ENCODE results near the gene ZYG11B.
A peak's percentile ranks its signal among the peaks of the same experiment; 100 is the strongest.
"Not testable (repeated sequence)": the region's sequence is repeated elsewhere in the genome, so short reads cannot be mapped to it uniquely, and the experiment has no call there.

The ZYG11B gene

GRCh38 chr1:52707927-52708655 lies 18.2 kb upstream of the ZYG11B start:
- DNase-seq: no peak

GRCh38 chr1:52709016-52709415 lies 17.2 kb upstream of the ZYG11B start:
- DNase-seq: no peak

DNA sequence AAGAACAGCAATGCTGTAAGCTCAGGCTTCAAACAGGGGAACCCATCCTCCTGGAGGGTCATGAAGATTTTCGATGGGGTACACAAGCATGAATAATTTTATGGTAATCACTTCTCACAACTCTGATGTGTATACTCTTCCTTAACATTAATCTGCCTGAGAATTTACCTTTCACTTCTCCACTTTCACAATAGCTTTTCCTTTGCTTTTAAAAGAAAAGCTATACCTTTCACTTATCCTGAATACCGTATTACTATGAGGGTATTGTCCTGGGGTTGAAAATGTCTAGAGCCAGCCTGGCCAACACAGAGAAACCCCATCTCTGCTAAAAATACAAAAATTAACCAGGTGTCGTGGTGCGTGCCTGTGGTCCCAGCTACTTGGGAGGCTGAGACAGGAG lies 12.7 kb upstream of the ZYG11B start:
- no peak for DNase-seq

- DNase-seq: not testable (repeated sequence)
Measured at GRCh38 chr1:52715296-52715695, 11.0 kb upstream of the ZYG11B start.

DNA sequence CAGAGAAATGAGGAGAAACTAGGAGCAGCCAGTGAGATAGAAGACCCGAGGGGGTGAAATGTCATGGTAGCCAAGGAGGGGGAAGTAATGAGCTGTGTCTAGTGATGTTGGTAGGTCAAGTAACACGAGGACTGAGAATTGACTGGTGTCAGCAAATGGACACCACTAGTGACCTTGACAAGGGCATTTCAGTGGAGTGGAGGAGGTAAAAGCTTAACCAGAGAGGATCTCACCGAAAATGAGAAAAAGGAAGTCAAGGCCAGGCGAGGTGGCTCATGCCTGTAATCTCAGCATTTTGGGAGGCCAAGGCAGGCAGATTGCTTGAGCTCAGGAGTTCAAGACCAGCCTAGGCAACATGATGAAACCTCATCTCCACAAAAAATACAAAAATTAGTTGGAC lies 3.0 kb upstream of the ZYG11B start:
- DNase-seq: no peak

GRCh38 chr1:52725903-52726264 lies 369 bp upstream of the ZYG11B start:
- no peak for DNase-seq

- DNase-seq: peak; percentile 27
Measured at GRCh38 chr1:52727114-52727586, 897 bp downstream of the ZYG11B start.

DNA sequence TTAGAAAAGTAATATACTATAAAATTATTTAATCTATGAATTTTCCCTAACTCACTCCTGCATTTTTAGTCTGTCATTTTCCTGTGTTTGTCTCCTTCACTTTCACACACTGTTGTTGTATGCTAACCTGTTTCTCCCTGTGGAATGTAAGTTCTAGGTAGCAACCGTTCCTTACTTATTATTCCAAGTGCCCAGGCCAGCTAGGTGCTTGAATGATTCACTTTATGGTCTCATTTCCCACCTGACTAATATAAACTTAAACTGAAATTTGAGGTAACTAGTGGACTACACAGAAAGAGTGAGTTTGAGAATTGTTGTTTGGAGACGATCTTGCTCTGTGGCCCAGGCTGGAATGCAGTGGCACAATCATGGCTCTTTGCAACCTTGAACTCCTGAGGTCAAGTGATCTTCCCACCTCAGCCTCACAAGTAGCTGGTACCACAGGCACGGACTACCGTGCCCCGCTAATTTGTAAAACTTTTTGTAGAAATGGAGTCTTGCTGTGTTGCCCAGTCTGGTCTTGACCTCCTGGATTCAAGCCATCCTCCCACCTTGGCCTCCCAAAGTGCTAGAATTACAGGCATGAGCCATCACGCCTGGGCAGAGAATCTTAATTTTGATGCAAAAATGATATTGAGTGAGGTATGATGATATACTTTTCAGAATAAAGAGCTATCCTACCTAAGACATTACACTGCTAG lies 1.9 kb downstream of the ZYG11B start:
- no peak for DNase-seq

DNA sequence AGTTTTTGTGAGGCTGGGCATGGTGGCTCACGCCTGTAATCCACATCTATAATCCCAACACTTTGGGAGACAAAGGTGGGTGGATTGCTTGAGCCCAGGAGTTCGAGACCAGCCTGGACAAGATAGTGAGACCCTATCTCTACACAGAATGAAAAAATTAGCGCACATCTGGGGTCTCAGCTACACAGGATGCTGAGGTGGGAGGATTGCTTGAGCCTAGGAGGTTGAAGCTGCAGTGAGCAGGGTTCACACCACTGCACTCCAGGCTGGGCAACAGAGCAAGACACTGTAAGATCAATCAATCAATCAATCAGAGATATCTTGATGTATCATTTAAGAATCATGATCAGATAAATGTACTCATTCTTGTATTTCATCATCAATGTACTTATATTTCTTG lies 7.1 kb downstream of the ZYG11B start:
- DNase-seq: no peak

DNA sequence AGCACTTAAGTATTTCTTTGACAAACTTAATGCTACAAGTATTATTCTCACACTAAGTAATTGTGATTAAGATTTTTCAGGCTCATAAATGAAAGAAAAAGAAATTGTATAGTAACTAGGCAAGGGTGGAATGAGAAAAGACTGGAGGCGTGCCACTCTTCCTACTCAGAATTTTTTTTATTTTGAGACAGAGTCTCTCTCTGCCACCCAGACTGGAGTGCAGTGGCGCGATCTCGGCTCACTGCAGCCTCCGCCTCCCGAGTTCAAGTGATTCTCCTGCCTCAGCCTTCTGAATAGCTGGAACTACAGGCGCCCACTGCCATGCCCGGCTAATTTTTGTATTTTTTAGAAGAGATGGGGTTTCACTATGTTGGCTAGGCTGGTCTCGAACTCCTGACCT lies 9.1 kb downstream of the ZYG11B start:
- not testable (repeated sequence) for DNase-seq

DNA sequence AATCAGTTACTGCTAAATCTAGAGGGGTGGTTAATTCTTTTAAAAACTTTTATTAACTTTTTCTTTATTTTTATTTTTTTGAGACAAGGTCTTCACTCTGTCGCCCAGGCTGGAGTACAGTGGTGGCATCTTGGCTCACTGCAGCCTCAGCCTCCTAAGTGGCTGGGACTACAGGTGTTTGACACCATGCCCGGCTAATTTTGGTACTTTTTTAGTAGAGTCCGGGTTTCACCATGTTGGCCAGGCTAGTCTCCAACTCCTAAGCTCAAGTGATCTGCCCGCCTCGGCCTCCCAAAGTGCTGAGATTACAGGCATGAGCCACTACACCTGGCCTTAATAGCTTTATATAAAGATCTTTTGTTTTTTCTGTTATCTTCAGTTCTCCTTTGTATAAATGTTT lies 11.9 kb downstream of the ZYG11B start:
- DNase-seq: no peak

- DNase-seq: no peak
Measured at GRCh38 chr1:52738893-52739292, 12.6 kb downstream of the ZYG11B start.

DNA sequence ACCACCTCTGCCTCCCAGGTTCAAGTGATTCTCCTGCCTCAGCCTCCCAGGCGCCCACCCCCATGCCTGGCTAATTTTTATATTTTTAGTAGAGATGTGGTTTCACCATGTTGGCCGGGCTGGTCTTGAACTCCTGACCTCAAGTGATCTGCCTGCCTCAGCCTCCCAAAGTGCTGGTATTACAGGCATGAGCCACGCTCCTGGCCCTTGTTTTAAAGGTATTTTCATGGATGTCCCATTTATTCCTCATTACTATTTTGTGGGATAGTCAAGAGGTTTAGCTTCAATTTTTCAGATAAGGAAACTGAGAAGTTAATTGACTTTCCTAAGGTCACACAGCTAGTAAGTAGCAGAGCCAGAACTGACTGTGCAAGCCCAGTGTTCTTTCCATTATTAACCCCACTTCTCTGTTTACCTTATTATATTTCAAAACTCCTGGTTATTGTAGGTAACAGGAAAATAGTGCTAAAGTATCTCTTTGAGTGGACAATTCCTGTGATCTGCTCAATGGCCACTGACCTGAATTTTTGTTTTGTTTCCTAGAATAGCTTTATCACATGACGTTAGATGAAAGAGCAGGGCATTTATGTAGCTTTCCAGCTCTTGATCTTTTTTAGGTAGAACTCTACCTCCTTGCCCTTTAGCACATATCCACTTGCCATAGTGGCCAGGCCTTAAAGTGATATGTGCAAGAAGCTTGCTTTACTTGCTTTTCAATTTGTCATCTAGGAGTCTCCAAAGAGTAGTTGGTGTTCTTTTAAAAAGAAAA lies 13.6 kb downstream of the ZYG11B start:
- DNase-seq: no peak

DNA sequence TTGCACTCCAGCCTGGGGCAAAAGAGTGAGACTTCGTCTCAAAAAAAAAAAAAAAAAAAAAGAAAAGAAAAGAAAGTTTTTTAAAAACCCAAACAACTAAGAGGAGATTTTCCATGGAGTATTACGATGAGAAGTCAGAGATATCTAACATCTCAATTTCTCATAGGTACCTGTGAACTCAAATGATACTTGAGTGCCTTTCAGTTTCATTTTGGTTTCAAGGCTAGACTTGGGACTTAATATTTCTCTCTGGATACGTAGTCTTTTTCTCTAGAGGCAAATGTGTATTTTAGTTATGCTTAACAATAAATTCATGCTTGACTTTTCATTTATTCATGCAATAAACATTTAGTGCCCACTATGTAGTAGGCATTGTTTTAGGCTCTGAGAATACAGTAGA lies 15.0 kb downstream of the ZYG11B start:
- DNase-seq: no peak

GRCh38 chr1:52746189-52746588 lies 19.9 kb downstream of the ZYG11B start:
- no peak for DNase-seq

DNA sequence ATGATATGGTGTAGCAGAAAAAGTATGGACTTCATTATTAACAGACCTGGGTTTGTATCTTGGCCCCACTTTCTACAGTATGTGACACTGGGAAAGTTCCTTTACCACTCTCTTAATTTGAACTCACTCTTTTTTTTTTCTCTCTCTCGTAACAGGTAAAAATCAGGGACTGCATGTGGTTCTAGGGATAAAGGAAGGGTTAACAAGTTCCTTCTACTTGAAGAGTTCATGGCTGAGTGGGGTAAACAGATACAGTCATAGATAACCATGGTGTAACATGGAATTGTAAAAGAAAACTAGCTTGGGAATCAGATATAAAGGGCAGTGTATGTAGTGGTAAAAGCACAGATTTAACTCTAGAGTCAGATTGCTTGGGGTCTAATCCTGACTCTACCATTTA lies 21.2 kb downstream of the ZYG11B start:
- no peak for DNase-seq

DNA sequence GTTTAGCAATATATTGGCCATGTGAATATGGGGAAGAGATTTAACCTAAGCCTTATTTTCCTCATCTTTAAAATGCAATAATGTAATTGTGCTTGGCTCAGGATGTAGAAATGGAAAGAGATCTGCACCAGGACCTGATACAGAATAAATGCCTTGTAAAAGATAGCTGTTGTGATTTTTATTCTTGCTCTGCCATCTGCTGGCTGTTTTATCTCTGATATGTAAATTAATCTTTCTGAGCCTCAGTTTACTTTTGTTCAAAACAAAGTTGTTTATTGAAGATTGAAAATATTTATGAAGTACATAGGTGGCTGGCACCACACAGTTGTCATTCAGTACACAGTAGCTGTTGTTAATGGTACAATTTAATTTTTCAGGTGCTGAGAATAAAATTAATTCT lies 21.9 kb downstream of the ZYG11B start:
- DNase-seq: no peak

DNA sequence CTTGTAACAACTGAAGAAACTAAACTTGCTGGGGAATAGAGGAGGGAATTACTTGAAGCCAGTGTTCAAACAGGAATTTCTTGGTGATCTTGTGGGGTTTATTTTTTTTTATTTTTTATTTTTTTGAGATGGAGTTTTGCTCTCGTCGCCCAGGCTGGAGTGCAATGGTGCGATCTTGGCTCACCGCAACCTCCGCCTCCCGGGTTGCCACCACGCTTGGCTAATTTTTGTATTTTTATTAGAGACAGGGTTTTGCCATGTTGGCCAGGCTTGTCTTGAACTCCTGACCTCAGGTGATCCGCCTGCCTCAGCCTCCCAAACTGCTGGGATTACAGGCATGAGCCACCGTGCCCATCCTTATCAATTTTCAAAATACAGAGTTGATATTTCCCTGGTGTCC lies 23.2 kb downstream of the ZYG11B start:
- not testable (repeated sequence) for DNase-seq

DNA sequence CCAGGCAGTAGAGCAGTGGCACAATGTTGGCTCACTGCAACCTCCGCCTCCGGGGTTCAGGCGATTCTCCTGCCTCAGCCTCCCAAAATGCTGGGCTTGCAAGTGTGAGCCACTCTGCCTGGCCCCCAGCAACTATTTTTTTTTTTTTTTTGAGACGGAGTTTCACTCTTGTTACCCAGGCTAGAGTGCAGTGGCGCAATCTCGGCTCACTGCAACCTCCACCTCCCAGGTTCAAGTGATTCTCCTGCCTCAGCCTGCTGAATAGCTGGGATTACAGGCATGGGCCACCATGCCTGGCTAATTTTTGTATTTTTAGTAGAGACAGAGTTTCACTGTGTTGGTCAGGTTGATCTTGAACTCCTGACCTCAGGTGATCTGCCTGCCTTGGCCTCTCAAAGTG lies 23.9 kb downstream of the ZYG11B start:
- DNase-seq: not testable (repeated sequence)

DNA sequence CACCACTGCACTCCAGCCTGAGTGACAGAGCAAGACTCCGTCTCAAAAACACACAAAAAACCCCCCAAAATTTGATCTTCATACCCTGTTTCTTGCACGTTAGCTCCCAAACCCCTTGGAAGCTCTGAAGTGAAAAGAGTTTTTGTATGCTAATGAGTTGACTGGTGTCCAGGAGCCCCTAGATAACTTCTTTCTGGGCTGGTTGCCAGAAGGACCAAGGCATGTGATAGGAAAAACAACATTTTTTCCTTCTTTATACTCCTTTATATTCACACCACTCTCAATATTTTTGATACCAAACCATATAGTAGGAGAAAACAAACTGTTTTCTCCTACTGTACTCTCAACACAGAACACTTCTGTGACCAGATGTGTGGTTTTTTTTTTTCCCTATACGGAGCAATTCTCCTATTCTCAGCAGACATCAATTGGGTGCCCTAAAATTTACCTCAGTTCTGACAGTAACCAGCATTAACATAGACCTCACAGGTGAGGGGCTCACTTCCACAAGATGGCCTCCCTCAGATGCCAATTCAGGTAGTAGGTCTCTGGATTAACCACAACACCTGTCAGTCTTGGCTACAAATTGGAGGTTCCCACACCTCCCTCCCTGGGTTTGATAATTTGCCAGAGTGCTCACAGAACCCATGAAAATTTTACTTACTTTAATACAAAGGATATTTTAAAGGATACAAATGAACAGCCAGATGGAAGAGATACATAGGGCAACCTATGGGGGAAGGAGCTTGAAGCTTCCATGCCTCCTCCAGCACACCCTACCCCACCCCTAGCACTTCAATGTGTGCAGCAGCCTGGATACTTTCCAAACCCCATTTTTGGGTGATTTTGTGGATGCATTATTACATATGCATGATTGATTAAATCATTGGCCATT lies 25.6 kb downstream of the ZYG11B start:
- no peak for DNase-seq

- DNase-seq: no peak
Measured at GRCh38 chr1:52752484-52752826, 26.2 kb downstream of the ZYG11B start.

DNA sequence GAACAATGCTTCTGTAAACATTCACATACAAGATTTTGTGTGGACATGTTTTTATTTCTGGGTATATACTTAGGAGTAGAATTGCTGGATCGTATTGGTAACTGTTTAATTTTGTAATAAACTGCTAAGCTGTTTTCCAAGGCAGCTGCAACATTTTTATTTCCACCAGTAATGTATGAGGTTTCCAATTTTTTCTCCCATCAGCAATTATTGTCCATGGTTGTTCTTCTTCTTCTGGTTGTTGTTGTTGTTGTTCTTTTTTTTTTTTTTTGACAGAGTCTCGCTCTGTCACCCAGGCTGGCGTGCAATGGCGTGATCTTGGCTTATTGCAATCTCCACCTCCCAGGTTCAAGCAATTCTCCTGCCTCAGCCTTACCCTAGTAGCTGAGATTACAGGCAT lies 26.9 kb downstream of the ZYG11B start:
- no peak for DNase-seq

- DNase-seq: no peak
Measured at GRCh38 chr1:52756020-52756419, 29.8 kb downstream of the ZYG11B start.

Measured in activated T-cell treated with anti-CD3 and anti-CD28 coated beads, Interleukin-2, amount 50 U/mL, for 1 hour (primary cell).